HG03342 (cell line): ENCODE measurements around the gene THSD7A.
A peak's percentile ranks its signal among the peaks of the same experiment; 100 is the strongest.

Experiments used
- ATAC-seq: cut with Tn5 transposase; IDR thresholded peaks from one replicate; pipeline ENCODE4 v1.9.1; 2021; ENCODE audit warnings: mild to moderate bottlenecking, moderate library complexity; ENCODE audit not compliant: unreplicated experiment

THSD7A gene

DNA sequence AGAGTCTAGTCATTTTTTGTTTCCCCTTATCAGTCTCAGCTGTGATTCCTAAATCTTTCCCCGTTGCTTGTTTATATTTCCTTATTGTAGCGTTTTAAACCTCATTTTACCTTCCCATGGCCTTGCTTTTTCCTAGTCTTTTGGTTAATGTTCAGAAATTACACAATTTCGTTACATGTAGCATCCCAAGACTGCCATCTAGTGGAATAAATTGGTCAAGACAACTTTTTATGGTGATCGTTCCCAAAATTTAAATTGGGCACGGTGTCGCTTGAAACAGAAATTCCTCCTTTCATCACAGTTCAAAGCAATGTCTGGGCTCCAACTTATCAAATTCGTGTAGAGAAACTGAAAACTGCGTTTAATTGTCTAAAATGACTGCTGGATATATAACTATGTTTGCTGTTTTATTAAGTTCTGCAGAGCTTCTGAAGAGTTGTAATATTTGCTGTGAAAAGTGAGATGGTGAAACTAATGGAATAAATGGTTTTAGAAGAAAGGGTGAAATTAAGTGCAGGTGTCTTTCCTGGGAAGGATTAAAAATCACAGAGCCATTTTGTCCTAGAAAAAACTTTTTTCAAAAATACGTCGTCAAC lies 488.1 kb downstream of the THSD7A start:
- ATAC-seq = no peak

DNA sequence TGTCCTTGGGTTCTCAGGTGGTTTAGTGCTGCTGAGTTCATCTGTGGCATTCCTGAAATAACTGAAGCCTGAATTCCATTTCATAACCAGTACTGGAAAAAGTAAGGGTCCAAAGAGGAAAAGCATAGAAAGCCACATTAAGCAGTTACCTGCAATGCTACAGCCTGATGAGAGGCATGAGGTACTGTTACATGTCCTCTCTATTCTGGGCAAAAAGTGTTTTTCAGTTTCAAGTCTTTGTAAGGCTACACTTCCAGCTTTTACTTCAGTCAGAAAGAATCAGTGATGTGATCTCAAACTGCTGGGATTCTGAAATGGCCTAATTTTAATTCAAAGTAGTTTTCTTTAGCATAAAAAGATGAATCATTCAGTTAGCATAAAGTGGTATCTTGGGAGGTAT lies 488.9 kb downstream of the THSD7A start:
- no peak for ATAC-seq

DNA sequence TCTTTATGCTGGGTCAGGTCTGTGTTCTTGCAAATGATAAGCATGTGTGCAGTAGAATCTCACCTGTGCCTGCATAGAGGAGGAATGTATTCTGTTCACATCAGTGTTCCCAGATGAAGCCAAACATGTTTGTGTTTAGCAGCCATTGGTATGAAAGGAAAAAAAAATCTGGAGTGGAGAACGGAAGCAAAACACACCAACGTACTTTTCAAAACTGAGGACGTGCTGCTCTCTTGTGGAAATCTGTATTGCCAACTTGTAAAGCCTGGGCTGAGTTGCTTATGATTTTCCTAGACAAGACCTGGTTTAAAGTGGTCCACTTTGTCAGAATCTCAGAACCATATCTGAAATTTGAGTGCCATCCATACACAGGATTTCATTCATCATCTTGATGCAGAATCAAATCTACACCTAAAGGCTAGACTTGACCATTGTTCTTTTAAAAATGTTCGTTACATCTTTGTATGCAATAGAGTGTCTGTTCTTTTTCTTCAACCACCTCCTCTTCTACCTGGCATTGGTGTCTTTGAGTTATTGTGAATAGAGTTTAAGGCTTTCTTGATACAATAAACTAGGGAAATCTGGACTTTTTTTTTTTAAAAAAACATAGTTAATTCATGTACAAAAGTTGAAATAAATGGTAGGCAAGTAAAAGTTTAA lies 490.6 kb downstream of the THSD7A start:
- ATAC-seq = no peak

DNA sequence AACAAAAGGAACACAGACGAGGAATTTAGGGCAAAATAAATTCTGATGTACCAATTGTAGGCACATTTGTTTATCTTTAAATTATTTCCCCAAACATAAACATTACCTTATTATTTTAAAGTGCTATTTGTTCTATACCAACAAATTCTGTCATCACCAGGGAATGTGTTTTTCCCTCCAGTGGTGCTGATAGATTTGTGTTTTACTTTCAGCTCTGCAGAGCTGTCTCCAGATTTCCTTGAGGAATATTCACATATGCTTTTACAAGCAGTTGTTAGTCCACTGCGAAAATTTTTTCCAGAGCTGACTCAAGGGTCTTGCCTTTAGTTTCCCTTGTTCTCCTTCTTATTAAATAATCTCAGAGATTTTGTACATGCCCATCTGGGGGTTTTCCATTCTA lies 495.6 kb downstream of the THSD7A start:
- no peak for ATAC-seq

DNA sequence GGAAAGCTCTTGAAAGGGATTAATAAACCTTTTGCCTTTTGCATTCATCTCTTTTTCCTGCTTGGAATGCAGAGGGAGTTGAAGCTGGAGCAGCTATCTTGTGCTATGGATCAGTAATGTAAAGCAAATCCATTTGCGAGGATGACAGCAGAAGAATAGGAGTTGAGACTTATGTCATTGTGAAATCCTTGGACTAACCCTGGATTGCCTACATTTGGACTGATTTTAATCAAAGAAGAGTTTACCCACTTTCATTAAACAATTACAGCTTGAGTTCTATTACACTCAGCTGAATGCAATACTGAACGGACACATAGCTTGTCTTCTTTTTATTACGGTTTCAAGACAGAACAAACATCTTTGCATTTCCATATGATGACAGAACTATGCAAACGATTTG lies 496.1 kb downstream of the THSD7A start:
- ATAC-seq = no peak

DNA sequence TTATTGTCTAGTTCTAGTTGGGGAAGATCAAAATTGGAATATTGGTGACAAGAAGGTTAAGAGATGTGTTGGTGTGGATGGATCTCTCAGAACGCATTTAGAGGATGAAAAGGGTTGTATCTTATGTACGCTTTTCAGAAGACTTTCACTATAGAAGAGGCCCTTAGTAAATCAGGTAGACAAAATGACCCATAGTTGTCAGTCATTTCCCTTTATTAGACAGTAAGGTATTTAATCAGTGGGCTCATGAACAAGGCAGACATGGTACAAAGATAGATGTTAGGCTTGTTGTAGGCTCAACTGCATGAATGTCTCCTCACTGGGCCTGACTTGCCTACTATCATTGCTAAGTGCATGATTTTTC lies 499.2 kb downstream of the THSD7A start:
- peak; percentile 44 for ATAC-seq

DNA sequence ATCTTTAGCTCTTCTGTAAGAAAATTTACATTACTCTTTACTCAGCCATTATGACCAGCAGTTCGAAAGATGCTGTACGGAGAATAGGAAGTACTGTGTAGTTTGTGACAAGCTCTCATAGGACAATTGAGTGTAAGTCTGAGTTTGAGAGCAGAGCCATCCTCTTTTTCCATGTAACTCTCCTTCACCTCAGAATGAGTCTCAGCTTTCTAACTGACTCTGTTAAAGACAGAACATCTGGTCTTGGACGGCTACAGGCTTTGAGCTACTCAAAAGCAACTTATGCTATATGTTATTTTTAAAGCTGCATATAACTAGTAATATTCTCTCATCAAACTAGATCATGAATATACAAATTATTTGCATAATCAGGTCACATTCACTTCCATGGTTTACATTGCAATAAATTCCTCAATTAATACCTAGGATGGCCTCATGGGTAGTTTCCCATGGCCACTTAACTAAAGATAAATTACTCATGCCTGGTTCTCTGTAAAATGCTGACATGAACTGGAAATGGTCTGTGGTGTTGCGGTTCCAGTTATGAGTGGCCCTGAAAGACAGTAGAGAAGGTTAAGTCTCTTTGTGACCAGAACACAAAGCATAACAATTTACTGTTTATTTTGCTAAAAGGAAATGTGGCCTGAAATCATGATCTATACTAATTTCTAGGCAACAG lies 499.7 kb downstream of the THSD7A start:
- peak; percentile 90 for ATAC-seq

DNA sequence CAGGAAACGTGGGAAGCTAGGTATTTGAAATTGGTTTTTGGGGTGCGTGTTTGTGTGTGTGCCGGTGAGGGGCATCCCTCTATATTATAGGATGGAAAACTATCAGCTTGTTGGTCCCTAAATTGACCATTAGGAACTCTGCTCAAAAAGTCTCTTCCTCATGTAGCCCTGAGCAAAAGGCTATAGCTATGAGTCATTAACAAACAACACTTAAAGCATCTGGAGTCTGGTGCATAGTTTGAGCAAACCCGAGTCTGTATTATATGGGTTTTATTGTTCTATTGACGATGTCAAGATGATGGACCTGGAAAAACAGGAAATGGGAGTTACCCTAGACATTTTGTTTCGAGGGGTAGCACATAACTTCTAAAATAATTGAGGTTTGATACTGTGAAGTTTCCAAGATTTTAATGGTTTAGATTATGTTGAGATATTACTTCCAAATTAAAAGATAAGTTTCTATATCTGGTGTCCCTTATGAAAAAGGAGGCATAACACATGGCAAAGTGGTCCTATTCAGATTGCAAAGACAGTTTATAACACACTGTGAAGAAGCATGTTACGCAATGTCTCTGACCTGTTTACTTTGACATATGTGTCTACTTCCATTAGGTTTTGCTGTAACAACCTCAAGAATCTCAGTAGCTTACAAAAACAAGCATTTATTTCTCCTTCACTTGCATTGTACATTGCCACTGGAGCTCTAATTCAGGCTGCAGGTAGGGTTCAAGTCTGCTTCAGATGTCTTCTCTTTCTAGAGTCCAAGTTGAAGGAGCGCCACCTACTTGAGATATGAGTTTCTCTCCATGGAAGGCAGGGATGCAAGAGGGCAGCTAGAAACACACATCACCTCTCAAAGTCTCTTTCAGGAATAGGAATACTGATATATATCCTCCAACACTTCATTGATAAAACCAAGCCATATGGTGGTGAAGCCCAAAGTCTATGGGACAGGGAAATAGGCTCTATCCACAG lies 500.6 kb downstream of the THSD7A start:
- ATAC-seq = no peak

DNA sequence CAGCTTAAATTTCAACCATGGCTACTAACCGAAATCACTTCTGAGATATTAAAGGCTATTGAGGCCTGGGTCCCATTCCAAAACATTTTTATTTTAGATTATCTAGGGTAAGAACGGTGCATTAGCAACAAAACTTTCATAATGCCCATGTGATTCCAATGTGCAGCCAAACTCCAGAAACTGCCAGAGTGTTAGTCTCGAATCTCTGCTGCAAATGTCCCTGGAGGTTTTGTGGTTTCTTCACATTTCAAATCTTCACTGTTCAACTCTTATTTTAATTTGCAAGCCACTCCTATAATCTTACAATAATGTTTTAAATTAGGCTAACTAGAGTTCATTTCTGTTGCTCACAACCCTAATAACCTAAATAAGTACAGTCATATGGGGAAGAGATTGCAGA lies 501.3 kb downstream of the THSD7A start:
- no peak for ATAC-seq

DNA sequence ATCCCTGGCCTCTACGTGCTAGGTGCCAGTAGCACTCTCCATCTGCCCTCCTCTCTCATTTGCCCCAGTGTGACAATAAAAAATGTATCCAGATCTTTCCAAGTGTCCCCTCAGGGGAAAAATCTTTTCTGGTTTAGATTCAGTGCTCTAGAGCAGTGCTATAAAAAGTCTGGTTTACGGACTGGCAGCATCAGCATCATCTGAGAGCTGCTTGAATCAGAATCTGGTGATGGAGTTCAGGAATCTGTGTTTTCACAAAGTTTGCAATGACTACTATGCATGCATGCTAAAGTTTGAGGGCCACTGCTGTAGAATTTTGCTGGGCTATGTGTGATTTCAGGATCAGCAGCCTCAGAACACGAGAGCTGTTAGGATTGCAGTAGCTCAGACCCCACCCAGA lies 501.8 kb downstream of the THSD7A start:
- ATAC-seq = no peak

DNA sequence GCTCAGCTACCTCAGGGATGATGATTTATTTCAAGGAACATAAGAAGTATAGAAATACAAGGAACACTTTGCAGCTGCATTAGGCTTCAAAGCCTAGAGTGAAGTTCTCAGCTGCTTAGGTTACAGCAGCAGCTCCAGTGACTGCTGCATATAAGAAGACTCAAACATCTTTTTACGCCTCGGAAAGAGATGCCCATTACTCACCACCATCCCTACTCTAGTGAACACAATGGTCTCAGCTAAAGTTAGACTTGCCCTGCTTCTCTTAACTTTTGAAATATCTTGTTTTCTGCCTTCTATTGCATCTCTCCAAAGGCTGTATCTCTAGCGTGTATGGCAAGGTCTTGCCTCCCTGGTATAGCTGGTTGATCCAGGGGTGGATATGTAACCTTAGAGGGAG lies 502.4 kb downstream of the THSD7A start:
- no peak for ATAC-seq

DNA sequence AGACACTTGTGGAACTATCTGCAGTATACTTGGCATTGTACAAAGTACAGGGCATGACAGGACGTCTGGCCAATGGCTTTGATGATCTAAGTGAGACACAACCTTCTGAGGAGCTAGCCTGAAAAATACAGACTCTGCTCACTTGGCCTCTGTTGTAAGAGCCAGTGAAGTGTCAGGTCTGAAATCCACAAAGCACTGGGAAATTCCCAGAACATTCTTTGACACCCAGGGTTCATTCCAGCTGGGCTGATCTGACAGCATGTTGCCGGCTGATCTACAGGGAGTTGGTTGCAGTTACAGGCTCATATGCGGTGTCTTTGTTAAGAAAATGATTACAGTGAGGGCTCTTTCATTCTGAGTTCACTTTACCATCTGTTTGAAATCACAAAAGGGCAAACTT lies 503.7 kb downstream of the THSD7A start:
- ATAC-seq = no peak

DNA sequence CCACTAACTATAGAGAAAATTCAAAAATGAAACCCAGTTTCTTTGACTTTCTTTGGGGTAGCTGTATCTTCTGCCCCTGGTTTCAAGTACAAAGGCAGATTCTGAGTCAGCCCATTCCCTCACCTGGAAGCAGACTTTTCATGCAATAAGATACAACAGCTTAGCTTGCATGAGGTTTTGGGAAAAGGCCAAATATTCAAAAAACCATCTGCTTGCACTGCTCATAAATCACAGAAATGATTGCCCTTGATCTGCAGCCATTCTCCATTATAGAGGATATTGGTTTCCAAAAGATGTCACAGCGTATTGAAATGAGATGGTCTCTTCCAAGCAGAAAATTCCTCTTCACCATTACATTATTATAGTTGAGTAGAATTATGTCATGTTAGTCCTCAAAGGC lies 504.4 kb downstream of the THSD7A start:
- no peak for ATAC-seq
